Breast epithelium (tissue), 4 donors: ENCODE data around the gene TWF2. TPM values are rescaled to one million over a fixed set of nuclear protein-coding genes. Genes with fewer than 3 reads are reported as not detected.

Experiments
- DNase-seq, 2 donors: peaks; one replicate each; pipeline ENCODE4 v3.0.0-alpha.2; 2019; ENCODE audit warnings: low spot score in 2 of 2
- H3K27ac ChIP-seq, 2 donors: fragments of 200-600 bp; sonication (generic) in 1 of 2; one replicate each; pipeline ENCODE4 v1.5.1; 2016 to 2019; ENCODE audit warnings: mild to moderate bottlenecking in 1 of 2
- H3K27me3 ChIP-seq, 2 donors: fragments of 200-600 bp; sonication (generic) in 1 of 2; one replicate each; pipeline versions ENCODE4 v1.5.1 to v1.6.0; 2017 to 2019; ENCODE audit warnings: control low read depth in 1 of 2, mild to moderate bottlenecking in 1 of 2
- H3K36me3 ChIP-seq: fragments of 200-600 bp; one replicate; pipeline ENCODE4 v1.5.1; 2019
- H3K4me1 ChIP-seq, 2 donors: fragments of 200-600 bp; sonication (generic); one replicate each; pipeline ENCODE4 v1.5.1; 2016 to 2019; ENCODE audit warnings: control low read depth in 1 of 2
- H3K4me3 ChIP-seq, 3 donors: fragments of 200-600 bp; sonication (generic); 1 replicate in 2 of 3; 2 replicates in 1 of 3; pipeline ENCODE4 v1.5.1; 2016 to 2019; ENCODE audit warnings: mild to moderate bottlenecking in 3 of 3, moderate library complexity in 2 of 3
- H3K9me3 ChIP-seq, 2 donors: fragments of 200-600 bp; sonication (generic) in 1 of 2; one replicate each; pipeline ENCODE4 v1.5.1; 2016 to 2019; ENCODE audit warnings: control low read depth in 1 of 2
- CTCF ChIP-seq, 3 donors: fragments of 450-650 bp; IDR thresholded peaks; one replicate each; pipeline ENCODE4 v1.5.1; 2016 to 2017; ENCODE audit warnings: antibody characterized with exemption in 3 of 3, mild to moderate bottlenecking in 3 of 3, moderate library complexity in 3 of 3
- POLR2A ChIP-seq: fragments of 450-650 bp; IDR thresholded peaks from one replicate; pipeline ENCODE4 v1.6.1; 2016; ENCODE audit warnings: antibody characterized with exemption, mild to moderate bottlenecking, moderate library complexity
- POLR2AphosphoS5 ChIP-seq, 3 donors: sonication (generic); formaldehyde crosslinking; IDR thresholded peaks; one replicate each; pipeline ENCODE4 v1.6.1; 2017; ENCODE audit warnings: antibody characterized with exemption in 3 of 3
- intact Hi-C: fragments of 100-400 bp; cut with DNase I; formaldehyde crosslinking; loops from one replicate; pipeline ENCODE4 v1.15.1; 2023; ENCODE audit warnings: low total_unique reads
- total RNA-seq, 3 donors: library from RNA; depleted of rRNA; stranded (reverse); fragments of >200 nt; gene quantifications; one replicate each; pipeline ENCODE4 v1.1.0, GENCODE V29; 2016

Gene TWF2
- total RNA-seq, 3 donors from 2014 or later: 52.7 to 84.5 (median 65.2) TPM

GRCh38 chr3:52225452-52226228 is 13.3 kb downstream of the TWF2 start, which contains the start of gene TLR9:
TLR9 (minus strand) TSS chr3:52225645; CDS start chr3:52225529, 116 bp downstream.
- H3K4me1 ChIP-seq: peaks cover 8 to 9% of the 10 kb centered on the region in 2 donors
- intact Hi-C loops: no loop called here
- TF ChIP-seq POLR2AphosphoS5 (IDR thresholded peaks at IDR 0.05) (no peak), CTCF (IDR thresholded peaks at IDR 0.05) (no peak), POLR2A (no peak)
- no peaks in the 10 kb centered on the region for H3K9me3 ChIP-seq
- no peaks in the 10 kb centered on the region for H3K27me3 ChIP-seq
- no peak for DNase-seq
- peak within 1 kb of the TSS in 1 of 2 donors; percentile 32 for H3K27ac ChIP-seq
- H3K4me3 ChIP-seq: no peak within 1 kb of the TSS
- H3K36me3 ChIP-seq: peaks cover 6% of the 10 kb centered on the region

- H3K9me3 ChIP-seq: no peaks in the 10 kb centered on the region
- DNase-seq: peak in 1 of 2 donors; percentile 43
- H3K4me1 ChIP-seq: peaks cover 8 to 14% of the 10 kb centered on the region in 2 donors
- no peaks in the 10 kb centered on the region for H3K36me3 ChIP-seq
- no peak overlapping the region for H3K27ac ChIP-seq
- intact Hi-C loops: loop anchor here (5.0 kb wide), 1 partner anchor 261 kb away; no protein-coding TSS in a partner anchor
- H3K27me3 ChIP-seq: no peaks in the 10 kb centered on the region
- TF ChIP-seq POLR2AphosphoS5 (IDR thresholded peaks at IDR 0.05) (no peak), CTCF (IDR thresholded peaks at IDR 0.05) (no peak), POLR2A (no peak)
- H3K4me3 ChIP-seq: no peak overlapping the region
These were observed 15.2 kb downstream of the TWF2 start for GRCh38 chr3:52223449-52224408.

- H3K4me1 ChIP-seq: peaks cover 8 to 21% of the 10 kb centered on the region in 2 donors
- no peaks in the 10 kb centered on the region for H3K27me3 ChIP-seq
- peak overlapping the region in 1 of 3 donors; percentile 25 for H3K4me3 ChIP-seq
- H3K9me3 ChIP-seq: no peaks in the 10 kb centered on the region
- DNase-seq: no peak
- peak overlapping the region in 1 of 2 donors; percentile 32 for H3K27ac ChIP-seq
- no peaks in the 10 kb centered on the region for H3K36me3 ChIP-seq
- intact Hi-C loops: loop anchor here (1.0 to 5.0 kb wide), 2 partner anchors 46 to 260 kb away; no protein-coding TSS in a partner anchor
- TF ChIP-seq POLR2AphosphoS5 (IDR thresholded peaks at IDR 0.05): no peak
- TF ChIP-seq POLR2A: no peak
- TF ChIP-seq CTCF (IDR thresholded peaks at IDR 0.05): no peak
These were observed 16.4 kb downstream of the TWF2 start for GRCh38 chr3:52222319-52223221.

GRCh38 chr3:52221563-52222318 is 17.2 kb downstream of the TWF2 start:
- peak overlapping the region in 1 of 3 donors; percentile 25 for H3K4me3 ChIP-seq
- H3K27ac ChIP-seq: peak overlapping the region; percentile 38 to 57
- DNase-seq: peak in 1 of 2 donors; percentile 51
- H3K27me3 ChIP-seq: no peaks in the 10 kb centered on the region
- H3K36me3 ChIP-seq: no peaks in the 10 kb centered on the region
- intact Hi-C loops: loop anchor here (1.0 to 5.0 kb wide), 2 partner anchors 47 to 259 kb away; no protein-coding TSS in a partner anchor
- TF ChIP-seq CTCF (IDR thresholded peaks at IDR 0.05): no peak
- TF ChIP-seq POLR2AphosphoS5 (IDR thresholded peaks at IDR 0.05): no peak
- TF ChIP-seq POLR2A: no peak
- peaks cover 8 to 23% of the 10 kb centered on the region in 2 donors for H3K4me1 ChIP-seq
- no peaks in the 10 kb centered on the region for H3K9me3 ChIP-seq
